ENCODE results near the gene HHATL. TPM values are rescaled to one million over a fixed set of nuclear protein-coding genes. Genes with fewer than 3 reads are reported as not detected.

HHATL gene
- total RNA-seq, 1 donor from 2014 or later: not detected

DNA sequence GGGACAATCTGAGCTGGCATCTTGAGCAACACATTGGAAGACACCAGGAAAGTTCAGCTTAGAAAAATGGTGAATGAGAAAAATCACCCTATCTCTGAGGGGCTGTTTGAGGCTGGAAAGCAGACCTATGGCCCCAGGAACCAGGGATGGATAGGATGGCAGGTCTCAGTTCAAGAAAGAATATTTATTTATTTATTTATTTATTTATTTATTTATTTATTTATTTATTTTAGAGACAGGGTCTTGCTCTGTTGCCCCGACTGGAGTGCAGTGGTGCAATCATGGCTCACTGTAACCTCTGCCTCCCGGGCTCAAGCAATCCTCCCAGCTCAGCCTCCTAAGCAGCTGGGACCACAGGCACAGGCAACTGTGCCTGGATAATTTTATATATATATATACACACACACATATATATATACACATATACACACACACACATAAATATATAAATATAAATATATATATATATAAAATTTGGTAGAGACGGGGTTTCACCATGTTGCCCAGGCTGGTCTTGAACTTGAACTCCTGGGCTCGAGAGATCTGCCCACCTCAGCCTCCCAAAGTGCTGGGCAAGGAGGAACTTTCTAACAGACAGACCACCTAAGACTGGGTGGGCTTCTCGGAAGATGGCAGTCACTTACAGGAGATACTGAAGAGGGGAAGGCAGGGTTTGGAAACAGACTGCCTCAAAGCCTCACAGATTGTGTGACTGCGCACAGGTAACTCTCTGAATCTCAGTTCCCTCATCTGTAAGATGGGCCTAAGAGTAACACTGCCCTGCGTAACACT is 40.8 kb upstream of the HHATL start:
- peaks cover 2% of the 10 kb centered on the region for H3K9me3 Mint-ChIP-seq (ENCODE audit: low read depth)
- TF ChIP-seq, protein P1, sequence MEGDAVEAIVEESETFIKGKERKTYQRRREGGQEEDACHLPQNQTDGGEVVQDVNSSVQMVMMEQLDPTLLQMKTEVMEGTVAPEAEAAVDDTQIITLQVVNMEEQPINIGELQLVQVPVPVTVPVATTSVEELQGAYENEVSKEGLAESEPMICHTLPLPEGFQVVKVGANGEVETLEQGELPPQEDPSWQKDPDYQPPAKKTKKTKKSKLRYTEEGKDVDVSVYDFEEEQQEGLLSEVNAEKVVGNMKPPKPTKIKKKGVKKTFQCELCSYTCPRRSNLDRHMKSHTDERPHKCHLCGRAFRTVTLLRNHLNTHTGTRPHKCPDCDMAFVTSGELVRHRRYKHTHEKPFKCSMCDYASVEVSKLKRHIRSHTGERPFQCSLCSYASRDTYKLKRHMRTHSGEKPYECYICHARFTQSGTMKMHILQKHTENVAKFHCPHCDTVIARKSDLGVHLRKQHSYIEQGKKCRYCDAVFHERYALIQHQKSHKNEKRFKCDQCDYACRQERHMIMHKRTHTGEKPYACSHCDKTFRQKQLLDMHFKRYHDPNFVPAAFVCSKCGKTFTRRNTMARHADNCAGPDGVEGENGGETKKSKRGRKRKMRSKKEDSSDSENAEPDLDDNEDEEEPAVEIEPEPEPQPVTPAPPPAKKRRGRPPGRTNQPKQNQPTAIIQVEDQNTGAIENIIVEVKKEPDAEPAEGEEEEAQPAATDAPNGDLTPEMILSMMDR (IDR thresholded peaks at IDR 0.05; ENCODE audit: unreplicated experiment): no peak
- no peaks in the 10 kb centered on the region for H3K27me3 Mint-ChIP-seq
- no peaks in the 10 kb centered on the region for H3K36me3 Mint-ChIP-seq (ENCODE audit: insufficient read depth)
- no peak overlapping the region for H3K4me3 Mint-ChIP-seq (ENCODE audit: low read depth)
- DNase-seq (ENCODE audit: low spot score, unreplicated experiment): no peak
- no peak overlapping the region for H3K27ac Mint-ChIP-seq
- peaks cover 13% of the 10 kb centered on the region for H3K4me1 Mint-ChIP-seq (ENCODE audit: low read depth)

DNA sequence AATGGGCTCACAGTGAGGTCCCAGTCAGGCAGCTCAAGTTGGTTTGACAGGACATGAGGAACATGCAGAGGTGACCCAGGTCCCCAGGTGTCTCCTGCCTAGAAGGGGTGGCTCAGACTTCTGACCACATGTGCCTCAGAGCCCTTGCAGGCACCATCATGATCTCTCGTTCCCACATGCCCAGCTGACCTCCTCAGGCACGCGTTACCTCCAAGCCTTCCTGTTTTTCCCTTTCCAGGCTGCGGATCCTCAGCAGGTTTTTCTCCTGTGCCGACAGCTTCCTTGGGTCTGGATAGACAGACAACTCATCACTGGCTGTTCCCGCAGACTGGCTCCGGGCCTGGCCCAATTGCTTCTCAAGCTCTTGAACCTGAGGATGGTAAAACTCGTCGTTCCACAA is 40.1 kb upstream of the HHATL start:
- Mint-ChIP-seq H3K4me3 (ENCODE audit: low read depth) (no peak overlapping the region), H3K36me3 (ENCODE audit: insufficient read depth) (no peaks in the 10 kb centered on the region), H3K4me1 (ENCODE audit: low read depth) (peaks cover 13% of the 10 kb centered on the region), H3K27me3 (no peaks in the 10 kb centered on the region), H3K27ac (no peak overlapping the region), H3K9me3 (ENCODE audit: low read depth) (peaks cover 3% of the 10 kb centered on the region)
- no peak for DNase-seq (ENCODE audit: low spot score, unreplicated experiment)
- TF ChIP-seq, protein P1 (IDR thresholded peaks at IDR 0.05; ENCODE audit: unreplicated experiment): no peak

DNA sequence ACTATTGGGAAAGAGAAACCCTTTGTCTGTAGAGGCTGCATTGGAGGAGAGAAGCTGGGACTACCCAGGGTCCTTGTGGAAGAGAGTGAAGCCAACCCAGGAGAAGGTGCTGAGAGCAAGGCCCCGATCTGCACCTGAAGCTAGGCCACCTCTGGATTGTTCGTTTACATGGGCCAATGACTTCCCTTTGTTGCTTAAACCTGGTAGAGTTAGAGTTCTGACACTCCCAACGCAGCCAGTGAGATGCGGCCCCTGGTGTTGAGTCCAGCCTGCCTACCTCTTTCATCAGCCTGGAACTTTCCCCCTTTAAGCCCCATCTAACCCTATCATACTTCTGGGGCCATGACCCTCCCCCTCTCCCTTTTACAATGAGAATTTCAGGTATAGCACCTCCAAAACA is 39.7 kb upstream of the HHATL start:
- Mint-ChIP-seq H3K4me1 (ENCODE audit: low read depth) (peaks cover 13% of the 10 kb centered on the region), H3K9me3 (ENCODE audit: low read depth) (peaks cover 3% of the 10 kb centered on the region), H3K4me3 (ENCODE audit: low read depth) (no peak overlapping the region), H3K27me3 (no peaks in the 10 kb centered on the region), H3K36me3 (ENCODE audit: insufficient read depth) (no peaks in the 10 kb centered on the region), H3K27ac (no peak overlapping the region)
- no peak for DNase-seq (ENCODE audit: low spot score, unreplicated experiment)
- TF ChIP-seq, protein P1 (IDR thresholded peaks at IDR 0.05; ENCODE audit: unreplicated experiment): no peak

DNA sequence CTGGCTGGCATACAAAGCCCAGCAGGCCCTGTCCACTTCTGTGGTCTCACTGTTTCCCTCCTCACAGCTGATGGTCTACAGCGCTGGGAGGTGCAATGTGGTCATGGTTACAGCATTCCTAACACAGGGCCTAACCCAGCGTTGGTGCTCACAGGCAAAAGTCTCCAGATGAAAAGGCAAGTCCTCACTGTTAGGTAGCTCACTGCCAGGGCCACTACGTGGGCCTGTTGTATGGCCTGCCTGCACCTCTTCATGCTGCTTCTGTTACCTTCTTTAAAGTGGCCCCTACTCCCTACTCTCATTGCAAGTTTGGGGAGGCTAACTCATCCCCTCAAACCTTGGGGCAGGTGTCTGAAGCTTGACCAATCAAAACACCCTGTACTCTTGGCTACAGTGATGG is 39.2 kb upstream of the HHATL start:
- TF ChIP-seq, protein P1 (IDR thresholded peaks at IDR 0.05; ENCODE audit: unreplicated experiment): no peak
- Mint-ChIP-seq H3K9me3 (ENCODE audit: low read depth) (peaks cover 3% of the 10 kb centered on the region), H3K36me3 (ENCODE audit: insufficient read depth) (no peaks in the 10 kb centered on the region), H3K27ac (no peak overlapping the region), H3K4me1 (ENCODE audit: low read depth) (peaks cover 13% of the 10 kb centered on the region), H3K27me3 (no peaks in the 10 kb centered on the region), H3K4me3 (ENCODE audit: low read depth) (no peak overlapping the region)
- DNase-seq (ENCODE audit: low spot score, unreplicated experiment): no peak

DNA sequence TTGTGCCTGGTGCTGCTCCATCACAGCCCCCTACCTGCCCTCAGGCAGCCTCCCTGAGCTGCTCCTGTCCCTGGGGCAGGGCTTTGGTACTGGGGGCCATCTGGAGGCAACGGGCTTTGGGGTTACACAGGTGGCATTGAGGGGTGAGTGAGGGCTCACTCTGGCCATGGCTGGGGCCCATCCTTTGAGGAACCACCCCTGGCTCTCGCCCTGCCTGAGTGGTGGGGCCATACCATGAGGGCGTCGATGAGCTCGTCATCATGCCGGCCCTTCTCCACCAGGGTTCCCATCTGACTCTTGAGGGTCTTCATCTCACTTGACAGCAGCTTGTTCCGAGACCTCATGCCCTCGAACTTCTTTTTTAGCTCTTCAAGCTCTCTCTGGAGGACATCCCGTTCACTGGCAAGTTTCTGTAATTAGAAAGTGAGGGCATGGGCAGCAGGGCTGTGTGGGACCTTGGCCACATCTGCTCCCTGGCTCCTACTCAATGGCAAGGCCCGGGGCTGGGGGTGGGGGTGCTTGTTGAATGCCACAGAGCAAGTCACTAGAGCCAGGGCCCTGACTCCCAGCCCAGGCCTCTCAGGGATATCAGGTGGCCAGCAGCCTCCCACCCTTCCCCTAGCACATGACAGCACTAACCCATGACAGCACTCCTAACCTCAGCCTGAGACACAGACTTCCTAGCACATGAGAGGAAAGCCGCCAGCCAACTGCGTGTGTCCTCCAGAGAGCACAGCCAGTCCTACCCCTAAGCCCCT is 37.0 kb upstream of the HHATL start:
- no peaks in the 10 kb centered on the region for H3K36me3 Mint-ChIP-seq (ENCODE audit: insufficient read depth)
- H3K27ac Mint-ChIP-seq: no peak overlapping the region
- DNase-seq (ENCODE audit: low spot score, unreplicated experiment): no peak
- TF ChIP-seq, protein P1 (IDR thresholded peaks at IDR 0.05; ENCODE audit: unreplicated experiment): no peak
- H3K9me3 Mint-ChIP-seq (ENCODE audit: low read depth): peaks cover 3% of the 10 kb centered on the region
- no peaks in the 10 kb centered on the region for H3K27me3 Mint-ChIP-seq
- peaks cover 1% of the 10 kb centered on the region for H3K4me1 Mint-ChIP-seq (ENCODE audit: low read depth)
- H3K4me3 Mint-ChIP-seq (ENCODE audit: low read depth): no peak overlapping the region

Measured in progenitor cell of endocrine pancreas (in vitro differentiated cells).